Activated naive CD4-positive, alpha-beta T cell (primary cell): Measurements from ENCODE around the gene SGMS1.
"Not testable (repeated sequence)": the region's sequence is repeated elsewhere in the genome, so short reads cannot be mapped to it uniquely, and the experiment has no call there.

Source experiments
- DNase-seq, 4 experiments: peaks; one replicate each; lab custom pipeline; 2025; lab: John Stamatoyannopoulos, UW

Gene SGMS1

GRCh38 chr10:50623663-50624412 is at the start of gene SGMS1:
Gene SGMS1, minus strand, starts transcription at chr10:50623956. Its CDS starts 279,842 bp downstream, at chr10:50344114.
- DNase-seq, result peak; percentile 45 to 73 (median 52)

GRCh38 chr10:50672152-50672551 is 48.4 kb upstream of the SGMS1 start:
- not testable (repeated sequence) for DNase-seq

- DNase-seq, result not testable (repeated sequence)
Observed at GRCh38 chr10:50671645-50672044, 47.9 kb upstream of the SGMS1 start.

GRCh38 chr10:50669957-50670356 is 46.2 kb upstream of the SGMS1 start:
- not testable (repeated sequence) for DNase-seq

GRCh38 chr10:50667353-50667752 is 43.6 kb upstream of the SGMS1 start:
- not testable (repeated sequence) for DNase-seq

GRCh38 chr10:50662420-50662819 is 38.7 kb upstream of the SGMS1 start:
- DNase-seq, result not testable (repeated sequence)

GRCh38 chr10:50661563-50661962 is 37.8 kb upstream of the SGMS1 start:
- DNase-seq, result not testable (repeated sequence)

GRCh38 chr10:50659865-50660730 is 36.3 kb upstream of the SGMS1 start:
- DNase-seq, result peak in 2 of 4 experiments; percentile 29 to 33

GRCh38 chr10:50659016-50659864 is 35.5 kb upstream of the SGMS1 start:
- not testable (repeated sequence) for DNase-seq

GRCh38 chr10:50658165-50658564 is 34.4 kb upstream of the SGMS1 start:
- DNase-seq, result no peak

GRCh38 chr10:50653758-50654157 is 30.0 kb upstream of the SGMS1 start:
- DNase-seq, result no peak

- DNase-seq, result no peak
Observed at GRCh38 chr10:50653142-50653541, 29.4 kb upstream of the SGMS1 start.

- no peak for DNase-seq
Observed at GRCh38 chr10:50651808-50652207, 28.1 kb upstream of the SGMS1 start.

- DNase-seq, result no peak
Observed at GRCh38 chr10:50650481-50650880, 26.7 kb upstream of the SGMS1 start.

- no peak for DNase-seq
Observed at GRCh38 chr10:50648935-50649227, 25.1 kb upstream of the SGMS1 start.

GRCh38 chr10:50648089-50648934 is 24.6 kb upstream of the SGMS1 start:
- no peak for DNase-seq

GRCh38 chr10:50647350-50647749 is 23.6 kb upstream of the SGMS1 start:
- DNase-seq, result not testable (repeated sequence)

GRCh38 chr10:50645236-50645635 is 21.5 kb upstream of the SGMS1 start:
- no peak for DNase-seq

GRCh38 chr10:50641626-50642025 is 17.9 kb upstream of the SGMS1 start:
- no peak for DNase-seq

GRCh38 chr10:50640238-50640637 is 16.5 kb upstream of the SGMS1 start:
- DNase-seq, result no peak
